Measurements from ENCODE around the gene ENO1. TPM values are rescaled to one million over a fixed set of nuclear protein-coding genes. Genes with fewer than 3 reads are reported as not detected.
A peak's percentile ranks its signal among the peaks of the same experiment; 100 is the strongest.
"Not testable (repeated sequence)": the region's sequence is repeated elsewhere in the genome, so short reads cannot be mapped to it uniquely, and the experiment has no call there.

Gene ENO1
- total RNA-seq, 1 donor from 2014 or later: 1,663 TPM

- H3K9me3 Mint-ChIP-seq (ENCODE audit: unreplicated experiment): no peaks in the 10 kb centered on the region
- FAIRE-seq (no peak), DNase-seq (ENCODE audit: low read depth) (no peak)
- H3K36me3 Mint-ChIP-seq (ENCODE audit: low read depth, unreplicated experiment): no peaks in the 10 kb centered on the region
- H3K9me3 ChIP-seq (ENCODE audit: insufficient read depth, low read depth, low read length): no peaks in the 10 kb centered on the region
- peaks cover 4% of the 10 kb centered on the region for H3K27me3 Mint-ChIP-seq (ENCODE audit: low read depth, unreplicated experiment)
- no peaks in the 10 kb centered on the region for H3K36me3 ChIP-seq (ENCODE audit: insufficient read depth, low read length)
- H3K79me2 ChIP-seq (ENCODE audit: insufficient read depth, low read length): no peaks in the 10 kb centered on the region
- no peak for TF ChIP-seq CTCF (IDR thresholded peaks at IDR 0.05; ENCODE audit: insufficient read depth, low read depth, low read length)
- TF ChIP-seq EZH2 (IDR thresholded peaks at IDR 0.05; ENCODE audit: insufficient read depth, low read length): no peak
- H2AFZ ChIP-seq (ENCODE audit: low read depth, low read length): no peak overlapping the region
- no peak overlapping the region for H3K27ac Mint-ChIP-seq (ENCODE audit: unreplicated experiment)
- H3K4me3 Mint-ChIP-seq (ENCODE audit: unreplicated experiment): no peak overlapping the region
- H3K4me3 ChIP-seq (ENCODE audit: insufficient read depth, low read depth, low read length): no peak overlapping the region
- no peak overlapping the region for H3K9ac ChIP-seq (ENCODE audit: low read length)
- no peaks in the 10 kb centered on the region for H4K20me1 ChIP-seq (ENCODE audit: insufficient read depth, low read length)
- no peaks in the 10 kb centered on the region for H3K27me3 ChIP-seq (ENCODE audit: insufficient read depth, low read length)
- H3K27ac ChIP-seq (ENCODE audit: low read depth, low read length): no peak overlapping the region
- peaks cover 6% of the 10 kb centered on the region for H3K4me1 Mint-ChIP-seq (ENCODE audit: low read depth, unreplicated experiment)
- H3K4me1 ChIP-seq (ENCODE audit: insufficient read depth, low read length): peaks cover 10% of the 10 kb centered on the region
- H3K4me2 ChIP-seq (ENCODE audit: low read length): peak overlapping the region; percentile 87
Measured at GRCh38 chr1:8889103-8889846, 10.8 kb upstream of the ENO1 start.

- H3K9ac ChIP-seq (ENCODE audit: low read length): no peak overlapping the region
- no peaks in the 10 kb centered on the region for H3K79me2 ChIP-seq (ENCODE audit: insufficient read depth, low read length)
- no peak overlapping the region for H3K27ac ChIP-seq (ENCODE audit: low read depth, low read length)
- Mint-ChIP-seq H3K9me3 (ENCODE audit: unreplicated experiment) (no peaks in the 10 kb centered on the region), H3K4me1 (ENCODE audit: low read depth, unreplicated experiment) (peaks cover 11% of the 10 kb centered on the region), H3K4me3 (ENCODE audit: unreplicated experiment) (no peak overlapping the region), H3K27ac (ENCODE audit: unreplicated experiment) (no peak overlapping the region), H3K36me3 (ENCODE audit: low read depth, unreplicated experiment) (no peaks in the 10 kb centered on the region), H3K27me3 (ENCODE audit: low read depth, unreplicated experiment) (peaks cover 4% of the 10 kb centered on the region)
- H3K4me2 ChIP-seq (ENCODE audit: low read length): no peak overlapping the region
- TF ChIP-seq CTCF (IDR thresholded peaks at IDR 0.05; ENCODE audit: insufficient read depth, low read depth, low read length) (no peak), EZH2 (IDR thresholded peaks at IDR 0.05; ENCODE audit: insufficient read depth, low read length) (no peak)
- H4K20me1 ChIP-seq (ENCODE audit: insufficient read depth, low read length): no peaks in the 10 kb centered on the region
- H3K4me3 ChIP-seq (ENCODE audit: insufficient read depth, low read depth, low read length): no peak overlapping the region
- no peaks in the 10 kb centered on the region for H3K9me3 ChIP-seq (ENCODE audit: insufficient read depth, low read depth, low read length)
- H2AFZ ChIP-seq (ENCODE audit: low read depth, low read length): no peak overlapping the region
- H3K4me1 ChIP-seq (ENCODE audit: insufficient read depth, low read length): peaks cover 10% of the 10 kb centered on the region
- DNase-seq (ENCODE audit: low read depth): no peak
- no peaks in the 10 kb centered on the region for H3K27me3 ChIP-seq (ENCODE audit: insufficient read depth, low read length)
- H3K36me3 ChIP-seq (ENCODE audit: insufficient read depth, low read length): no peaks in the 10 kb centered on the region
- FAIRE-seq: no peak
Measured at GRCh38 chr1:8886589-8886988, 8.1 kb upstream of the ENO1 start.

- not testable (repeated sequence) for H3K36me3 ChIP-seq (ENCODE audit: insufficient read depth, low read length); H3K27ac ChIP-seq (ENCODE audit: low read depth, low read length); H3K4me3 Mint-ChIP-seq (ENCODE audit: unreplicated experiment); H3K27me3 ChIP-seq (ENCODE audit: insufficient read depth, low read length); H3K9me3 Mint-ChIP-seq (ENCODE audit: unreplicated experiment); H2AFZ ChIP-seq (ENCODE audit: low read depth, low read length); H3K9ac ChIP-seq (ENCODE audit: low read length); FAIRE-seq; H3K27me3 Mint-ChIP-seq (ENCODE audit: low read depth, unreplicated experiment); H3K9me3 ChIP-seq (ENCODE audit: insufficient read depth, low read depth, low read length); H3K36me3 Mint-ChIP-seq (ENCODE audit: low read depth, unreplicated experiment); DNase-seq (ENCODE audit: low read depth); H3K4me3 ChIP-seq (ENCODE audit: insufficient read depth, low read depth, low read length); H4K20me1 ChIP-seq (ENCODE audit: insufficient read depth, low read length); H3K79me2 ChIP-seq (ENCODE audit: insufficient read depth, low read length); H3K4me2 ChIP-seq (ENCODE audit: low read length)
- peaks cover 10% of the 10 kb centered on the region for H3K4me1 ChIP-seq (ENCODE audit: insufficient read depth, low read length)
- peak overlapping the region; percentile 34 for H3K27ac Mint-ChIP-seq (ENCODE audit: unreplicated experiment)
- peaks cover 11% of the 10 kb centered on the region for H3K4me1 Mint-ChIP-seq (ENCODE audit: low read depth, unreplicated experiment)
Measured at GRCh38 chr1:8886031-8886524, 7.6 kb upstream of the ENO1 start.

DNA sequence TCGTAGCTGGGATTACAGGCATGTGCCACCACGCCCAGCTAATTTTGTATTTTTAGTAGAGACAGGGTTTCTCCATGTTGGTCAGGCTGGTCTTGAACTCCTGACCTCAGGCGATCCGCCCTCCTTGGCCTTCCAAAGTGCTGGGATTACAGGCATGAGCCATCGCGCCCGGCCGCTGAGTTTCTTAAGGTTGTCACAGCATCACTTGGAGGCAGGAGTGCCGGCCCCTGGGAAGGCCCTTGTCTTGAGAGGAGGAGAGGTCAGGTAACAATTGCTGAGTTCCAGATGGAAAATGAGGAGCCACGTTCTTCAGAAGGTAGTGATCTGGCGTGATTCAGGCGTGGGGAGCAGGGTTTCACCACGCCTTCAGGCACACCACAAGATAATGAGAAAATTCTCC is 5.6 kb upstream of the ENO1 start:
- H3K4me2 ChIP-seq (ENCODE audit: low read length); H3K27ac Mint-ChIP-seq (ENCODE audit: unreplicated experiment); H3K36me3 Mint-ChIP-seq (ENCODE audit: low read depth, unreplicated experiment); FAIRE-seq; H3K27me3 Mint-ChIP-seq (ENCODE audit: low read depth, unreplicated experiment); H2AFZ ChIP-seq (ENCODE audit: low read depth, low read length); H3K9me3 Mint-ChIP-seq (ENCODE audit: unreplicated experiment); H3K4me3 ChIP-seq (ENCODE audit: insufficient read depth, low read depth, low read length); H3K9ac ChIP-seq (ENCODE audit: low read length); H3K9me3 ChIP-seq (ENCODE audit: insufficient read depth, low read depth, low read length); H3K36me3 ChIP-seq (ENCODE audit: insufficient read depth, low read length); H3K27me3 ChIP-seq (ENCODE audit: insufficient read depth, low read length); DNase-seq (ENCODE audit: low read depth); H3K79me2 ChIP-seq (ENCODE audit: insufficient read depth, low read length); H3K4me3 Mint-ChIP-seq (ENCODE audit: unreplicated experiment); H3K27ac ChIP-seq (ENCODE audit: low read depth, low read length); H4K20me1 ChIP-seq (ENCODE audit: insufficient read depth, low read length): not testable (repeated sequence)
- peaks cover 27% of the 10 kb centered on the region for H3K4me1 Mint-ChIP-seq (ENCODE audit: low read depth, unreplicated experiment)
- peaks cover 18% of the 10 kb centered on the region for H3K4me1 ChIP-seq (ENCODE audit: insufficient read depth, low read length)

Data from astrocyte (in vitro differentiated cells and primary cell).